Measurements from ENCODE around the gene NFIB.

DNA sequence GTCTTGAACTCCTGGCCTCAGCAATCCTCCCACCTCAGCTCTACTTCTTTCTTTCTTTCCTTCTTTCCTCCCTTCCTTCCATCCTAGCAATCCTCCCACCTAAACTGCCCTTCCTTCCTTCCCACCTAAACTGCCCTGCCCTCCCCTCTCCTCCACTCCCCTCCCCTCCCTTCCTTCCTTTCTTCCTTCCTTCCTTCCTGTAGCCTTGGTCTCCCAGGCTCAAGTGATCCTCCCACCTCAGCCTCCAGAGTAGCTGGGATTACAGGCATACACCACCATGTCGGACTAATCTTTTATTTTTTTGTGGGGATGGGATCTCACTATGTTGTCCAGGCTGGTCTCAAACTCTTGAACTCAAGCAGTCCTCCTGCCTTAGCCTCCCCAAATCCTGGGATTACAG is 65.8 kb downstream of the NFIB start:
- TF ChIP-seq POLR2AphosphoS5 (IDR thresholded peaks at IDR 0.05; ENCODE audit: low read depth, low read length) = no peak
- no peak for TF ChIP-seq POLR2A (IDR thresholded peaks at IDR 0.05; ENCODE audit: low read depth, low read length)
